ENCODE data around the gene ACBD6.

The ACBD6 gene

GRCh38 chr1:180267211-180267561, 235.2 kb downstream of the ACBD6 start:
- DNase-seq, result no peak

- no peak for DNase-seq
These were observed 235.8 kb downstream of the ACBD6 start for GRCh38 chr1:180266275-180267210.

- no peak for DNase-seq
These were observed 236.5 kb downstream of the ACBD6 start for GRCh38 chr1:180265871-180266270.

GRCh38 chr1:180265201-180265600, 237.2 kb downstream of the ACBD6 start:
- no peak for DNase-seq

GRCh38 chr1:180264595-180264994, 237.8 kb downstream of the ACBD6 start:
- DNase-seq, result no peak

GRCh38 chr1:180262628-180263488, 239.5 kb downstream of the ACBD6 start:
- no peak for DNase-seq

- no peak for DNase-seq
These were observed 240.7 kb downstream of the ACBD6 start for GRCh38 chr1:180261524-180262155.

GRCh38 chr1:180261030-180261429, 241.3 kb downstream of the ACBD6 start:
- DNase-seq, result no peak

- no peak for DNase-seq
These were observed 241.8 kb downstream of the ACBD6 start for GRCh38 chr1:180260541-180260940.

GRCh38 chr1:180259431-180260338, 242.7 kb downstream of the ACBD6 start:
- DNase-seq, result no peak

- no peak for DNase-seq
These were observed 243.4 kb downstream of the ACBD6 start for GRCh38 chr1:180258935-180259334.

- DNase-seq, result no peak
These were observed 244.1 kb downstream of the ACBD6 start for GRCh38 chr1:180258290-180258689.

GRCh38 chr1:180257486-180257885, 244.9 kb downstream of the ACBD6 start:
- no peak for DNase-seq

GRCh38 chr1:180257028-180257386, 245.4 kb downstream of the ACBD6 start:
- no peak for DNase-seq

GRCh38 chr1:180256341-180257027, 245.9 kb downstream of the ACBD6 start:
- no peak for DNase-seq

- DNase-seq, result no peak
These were observed 246.6 kb downstream of the ACBD6 start for GRCh38 chr1:180255536-180256340.

GRCh38 chr1:180254854-180255253, 247.5 kb downstream of the ACBD6 start:
- no peak for DNase-seq

GRCh38 chr1:180254496-180254819, 247.9 kb downstream of the ACBD6 start:
- no peak for DNase-seq

GRCh38 chr1:180253585-180254495, 248.5 kb downstream of the ACBD6 start:
- DNase-seq, result no peak

Measured in AML-193 (cell line).